Stimulated activated CD8-positive, alpha-beta memory T cell treated with anti-CD3 and anti-CD28 coated beads, Interleukin-12 subunit alpha, Interleukin-12 subunit beta, amount 100 ng/mL, for 4 hours (primary cell): ENCODE measurements around the gene KIFC3.
"Not testable (repeated sequence)": the region's sequence is repeated elsewhere in the genome, so short reads cannot be mapped to it uniquely, and the experiment has no call there.

Experiments used
- DNase-seq: peaks from one replicate; pipeline ENCODE4 v3.0.0-alpha.2; 2020; ENCODE audit warnings: low read depth

The KIFC3 gene

GRCh38 chr16:57802341-57803133 lies at the start of gene KIFC3:
TSS of gene KIFC3 (minus strand) at chr16:57802491. CDS start at chr16:57798243, 4,248 bp downstream.
- peak; percentile 70 for DNase-seq

- no peak for DNase-seq
Measured at GRCh38 chr16:57848181-57848580, 45.9 kb upstream of the KIFC3 start.

DNA sequence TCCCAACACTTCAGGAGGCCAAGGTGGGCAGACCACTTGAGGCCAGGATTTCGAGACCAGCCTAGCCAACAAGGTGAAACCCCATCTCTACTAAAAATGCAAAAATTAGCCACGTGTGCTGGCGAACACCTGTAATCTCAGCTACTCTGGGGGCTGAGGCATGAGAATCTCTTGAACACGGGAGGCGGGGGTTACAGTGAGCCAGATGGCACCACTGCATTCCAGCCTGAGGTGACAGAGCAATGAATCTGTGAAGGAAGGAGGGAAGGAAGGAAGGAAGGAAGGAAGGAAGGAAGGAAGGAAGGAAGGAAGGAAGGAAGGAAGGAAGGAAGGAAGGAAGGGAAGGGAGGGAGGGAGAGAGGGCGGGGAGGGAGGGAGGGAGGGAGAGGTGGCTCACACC lies 44.6 kb upstream of the KIFC3 start:
- DNase-seq = not testable (repeated sequence)

GRCh38 chr16:57846078-57846697 lies 43.9 kb upstream of the KIFC3 start:
- DNase-seq = no peak

DNA sequence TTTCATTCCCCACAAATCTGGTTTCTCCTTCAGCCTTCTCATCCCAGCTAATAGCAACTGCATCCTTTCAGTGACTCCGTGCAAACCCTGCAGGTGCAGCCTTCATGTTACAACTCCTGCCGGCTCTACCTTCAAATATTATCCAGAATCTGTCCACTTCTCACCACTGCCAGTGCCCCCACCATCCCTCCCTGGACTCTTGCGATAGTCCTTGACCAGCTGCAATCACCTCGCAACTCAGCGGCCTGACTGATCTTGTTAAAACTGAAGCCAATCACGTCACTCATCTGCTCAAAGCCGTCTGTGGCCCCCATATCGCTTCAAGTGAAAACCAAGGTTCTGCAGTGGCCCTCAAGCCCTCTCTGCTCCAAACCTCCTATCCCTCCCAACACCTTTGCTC lies 42.8 kb upstream of the KIFC3 start:
- DNase-seq = no peak

GRCh38 chr16:57844416-57845030 lies 42.2 kb upstream of the KIFC3 start:
- no peak for DNase-seq

DNA sequence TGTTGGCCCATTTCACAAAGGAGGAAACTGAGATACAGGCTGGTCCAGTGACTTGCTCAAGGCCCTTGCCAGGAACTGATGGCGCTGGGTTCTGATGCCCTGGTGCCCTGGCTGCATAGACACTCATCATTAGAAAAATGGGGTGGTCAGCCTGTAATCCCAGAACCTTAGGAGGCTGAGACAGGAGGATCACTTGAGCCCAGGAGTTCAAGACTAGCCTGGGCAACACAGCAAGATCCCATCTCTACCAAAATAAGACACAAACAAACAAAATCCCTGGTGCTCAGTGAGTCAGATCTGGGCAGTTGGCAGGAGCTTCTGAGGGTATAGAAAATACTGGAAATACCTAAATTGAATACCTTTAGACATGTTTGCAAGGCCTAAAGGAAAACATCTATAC lies 41.1 kb upstream of the KIFC3 start:
- no peak for DNase-seq

DNA sequence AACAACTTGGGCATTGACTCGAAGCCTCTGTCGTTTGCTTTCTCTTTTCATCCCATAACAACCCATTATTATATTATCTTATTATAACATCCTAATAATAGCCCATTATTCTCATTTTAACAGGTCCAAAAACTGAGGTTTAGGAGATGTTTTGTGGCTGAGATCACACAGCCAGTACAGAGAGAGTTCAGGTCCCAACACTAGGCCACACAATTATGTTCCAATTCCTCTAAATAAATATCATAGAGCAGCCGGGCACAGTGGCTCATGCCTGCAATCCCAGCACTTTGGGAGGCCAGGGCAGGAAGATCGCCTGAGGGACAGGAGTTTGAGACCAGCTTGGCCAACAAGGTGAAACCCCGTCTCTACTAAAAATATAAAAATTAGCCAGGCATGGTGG lies 40.3 kb upstream of the KIFC3 start:
- no peak for DNase-seq

GRCh38 chr16:57840833-57841232 lies 38.5 kb upstream of the KIFC3 start:
- no peak for DNase-seq

- no peak for DNase-seq
Measured at GRCh38 chr16:57838161-57838560, 35.9 kb upstream of the KIFC3 start.

DNA sequence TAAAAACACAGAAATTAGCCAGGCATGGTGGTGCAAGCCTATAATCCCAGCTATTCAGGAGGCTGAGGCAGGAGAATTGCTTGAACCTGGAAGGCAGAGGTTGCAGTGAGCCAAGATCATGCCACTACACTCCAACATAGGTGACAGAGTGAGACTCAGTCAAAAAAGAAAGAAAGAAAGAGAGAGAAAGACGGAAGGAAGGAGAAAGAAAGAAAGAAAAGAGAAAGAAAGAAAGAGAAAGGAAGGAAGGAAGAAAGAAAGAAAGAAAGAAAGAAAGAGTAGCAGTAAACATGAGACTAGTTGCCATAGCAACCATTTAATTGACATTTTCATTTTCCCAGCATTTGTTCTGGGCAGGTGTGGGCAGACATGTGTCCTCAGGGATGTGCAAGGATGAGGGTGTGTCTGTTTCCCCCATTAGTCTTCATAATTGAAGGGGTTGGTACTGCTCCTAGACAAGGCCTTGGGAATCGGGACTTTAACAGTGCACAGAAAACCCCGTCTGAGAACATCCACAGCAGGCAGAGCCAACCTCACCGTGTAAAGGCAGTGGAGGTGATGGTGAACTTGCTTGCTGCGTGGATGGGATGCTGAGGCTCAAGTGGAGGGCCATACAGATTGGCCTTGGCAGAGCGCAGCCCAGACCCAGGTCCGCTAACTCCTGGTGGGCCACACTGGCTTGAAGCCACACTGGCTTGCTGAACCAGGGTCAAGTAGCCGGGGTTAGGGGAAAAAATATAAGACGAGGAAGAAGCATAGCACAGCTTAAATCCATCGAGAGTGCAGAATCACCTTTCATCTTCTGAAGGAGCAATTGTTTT lies 35.2 kb upstream of the KIFC3 start:
- no peak for DNase-seq

GRCh38 chr16:57835439-57835838 lies 33.1 kb upstream of the KIFC3 start:
- not testable (repeated sequence) for DNase-seq

- no peak for DNase-seq
Measured at GRCh38 chr16:57834936-57835335, 32.6 kb upstream of the KIFC3 start.

- no peak for DNase-seq
Measured at GRCh38 chr16:57830890-57831484, 28.7 kb upstream of the KIFC3 start.

DNA sequence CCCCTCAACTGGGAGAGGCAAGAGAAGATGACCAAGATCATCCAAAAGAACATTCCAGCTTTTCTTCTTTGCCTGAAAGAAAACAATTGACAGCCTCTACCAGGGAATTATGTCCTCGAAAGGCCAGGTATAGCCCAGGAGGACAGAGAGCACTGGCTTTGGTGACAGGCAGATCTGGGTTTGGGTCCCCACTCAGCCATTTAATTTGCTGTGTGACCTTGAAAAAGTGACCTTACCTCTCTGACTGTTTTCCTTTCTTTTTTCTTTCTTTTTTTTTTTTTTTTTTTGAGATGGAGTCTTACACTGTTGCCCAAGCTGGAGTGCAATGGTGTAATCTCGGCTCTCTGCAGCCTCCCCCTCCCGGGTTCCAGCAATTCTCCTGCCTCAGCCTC lies 27.7 kb upstream of the KIFC3 start:
- DNase-seq = no peak

DNA sequence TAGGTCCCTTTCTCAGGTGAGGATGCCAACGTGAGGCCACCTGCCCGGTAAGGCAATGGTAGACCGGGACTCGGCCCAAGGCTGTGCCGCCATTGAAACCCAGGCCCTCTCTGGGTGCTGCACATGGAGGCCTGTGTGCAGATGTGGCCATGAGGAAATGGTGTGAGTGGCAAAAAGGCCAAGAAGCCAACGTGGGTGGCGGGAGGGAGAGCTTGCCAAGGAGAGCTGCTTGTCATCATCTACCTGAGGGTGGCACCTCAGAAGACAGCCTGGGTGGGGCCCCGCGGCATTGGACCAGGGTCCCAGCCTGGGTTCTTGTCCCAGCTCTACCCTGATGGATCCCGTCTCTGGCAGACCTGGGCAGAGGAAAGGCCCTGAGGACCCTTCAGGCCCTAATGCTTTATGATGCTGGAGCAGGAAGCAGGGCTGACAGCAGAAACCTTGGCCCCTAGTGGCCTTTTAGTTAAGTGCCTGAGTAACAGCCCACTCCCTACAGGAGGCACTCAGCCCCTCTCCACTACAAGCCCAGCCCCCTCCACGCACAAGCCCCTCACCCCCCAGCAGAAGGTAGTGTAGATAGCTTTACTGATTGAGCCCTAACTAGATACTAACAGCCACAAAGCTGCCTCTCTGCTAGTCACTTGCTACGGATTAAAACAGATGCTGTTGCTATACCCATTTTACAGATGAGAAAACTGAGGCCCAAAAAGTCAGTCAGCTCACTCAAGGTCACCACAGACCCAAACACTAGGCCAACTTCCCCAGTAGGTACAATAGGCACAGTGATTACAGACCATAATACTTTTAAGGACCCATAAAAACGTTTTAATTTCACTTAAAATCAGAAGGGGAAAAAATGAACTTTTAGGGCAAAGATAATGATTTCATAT lies 26.2 kb upstream of the KIFC3 start:
- no peak for DNase-seq

DNA sequence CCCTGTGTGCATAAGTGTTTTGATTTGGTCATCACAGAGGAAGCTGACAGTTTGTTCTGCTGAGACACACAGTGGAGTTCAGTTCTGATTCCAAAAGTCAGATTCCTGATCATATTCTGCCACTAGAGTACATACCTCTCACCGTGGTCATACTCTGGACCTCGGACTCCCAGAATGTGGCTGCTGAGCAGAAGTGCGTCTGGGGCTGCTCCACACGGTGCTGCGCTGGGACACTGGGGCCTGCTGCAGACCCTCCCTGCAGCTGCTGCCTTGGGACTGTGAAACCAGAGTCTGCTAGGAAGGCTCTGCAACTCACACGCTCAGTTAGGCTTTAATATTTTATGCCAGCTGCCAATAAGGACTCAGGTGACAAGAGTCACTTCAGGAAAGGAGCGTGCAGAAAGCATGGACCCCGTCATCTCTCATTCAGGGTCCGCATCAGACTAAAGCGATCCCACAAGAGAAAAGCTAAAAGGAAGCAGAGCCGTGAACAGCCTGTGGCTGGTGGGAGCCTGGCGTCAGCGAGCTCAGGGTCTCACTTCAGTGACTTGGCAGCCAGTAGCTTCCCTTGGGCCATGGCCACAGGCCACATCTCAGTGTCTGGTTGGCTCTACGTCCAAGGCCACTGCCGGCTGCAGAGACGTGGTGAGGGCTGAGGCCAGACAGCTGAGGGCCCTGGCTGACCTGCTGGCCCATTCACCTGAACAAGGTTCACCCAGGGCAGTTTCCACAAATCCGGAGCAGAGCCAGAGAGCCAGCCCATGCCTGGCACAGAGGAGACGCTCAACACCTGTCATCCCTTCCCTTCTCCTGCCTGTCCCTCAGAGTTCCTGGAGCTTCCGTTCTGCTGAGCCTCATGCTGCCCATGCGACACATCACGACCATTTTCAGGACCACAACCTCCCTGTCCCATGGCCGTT lies 24.7 kb upstream of the KIFC3 start:
- DNase-seq = no peak

- DNase-seq = no peak
Measured at GRCh38 chr16:57826052-57826451, 23.8 kb upstream of the KIFC3 start.

GRCh38 chr16:57825298-57826044 lies 23.2 kb upstream of the KIFC3 start:
- no peak for DNase-seq
